Kidney (tissue), 14 donors: ENCODE measurements around the gene ANKH. TPM values are rescaled to one million over a fixed set of nuclear protein-coding genes. Genes with fewer than 3 reads are reported as not detected.

Experiments used
- DNase-seq, 5 donors: peaks; one replicate each; pipeline ENCODE4 v3.0.0-alpha.2; 2013 to 2020
- FAIRE-seq: peaks from 2 replicates; lab custom pipeline; 2012; peaks lifted over from hg19 to GRCh38; lab: Jason Lieb, UNC
- H3K27ac ChIP-seq, 2 donors: one replicate each; pipeline ENCODE4 v1.7.0; 2013; ENCODE audit warnings: low read depth in 2 of 2, low read length in 2 of 2, inconsistent platforms in 1 of 2
- H3K27me3 ChIP-seq: one replicate; pipeline ENCODE4 v1.7.1; 2013; ENCODE audit warnings: low read length, inconsistent platforms; ENCODE audit not compliant: control insufficient read depth, insufficient read depth
- H3K36me3 ChIP-seq, 3 donors: one replicate each; pipeline versions ENCODE4 v1.7.0 to v1.7.1; 2013; ENCODE audit warnings: low read length in 3 of 3, control low read depth in 1 of 3, inconsistent platforms in 1 of 3; ENCODE audit not compliant: insufficient read depth in 3 of 3, control insufficient read depth in 2 of 3
- H3K4me1 ChIP-seq, 3 donors: one replicate each; pipeline versions ENCODE4 v1.7.0 to v1.7.1; 2013; ENCODE audit warnings: low read length in 3 of 3, inconsistent platforms in 1 of 3, low read depth in 1 of 3; ENCODE audit not compliant: control insufficient read depth in 2 of 3, insufficient read depth in 2 of 3
- H3K4me3 ChIP-seq, 3 donors: one replicate each; pipeline versions ENCODE4 v1.7.0 to v1.8.1; 2013; ENCODE audit warnings: low read length in 3 of 3, control low read depth in 1 of 3, inconsistent platforms in 1 of 3
- H3K9ac ChIP-seq, 3 donors: one replicate each; pipeline versions ENCODE4 v1.7.0 to v1.7.1; 2013; ENCODE audit warnings: low read length in 3 of 3, control low read depth in 1 of 3, inconsistent platforms in 1 of 3
- H3K9me3 ChIP-seq, 3 donors: one replicate each; pipeline versions ENCODE4 v1.7.0 to v1.7.1; 2013; ENCODE audit warnings: low read length in 3 of 3, control low read depth in 1 of 3, inconsistent platforms in 1 of 3; ENCODE audit not compliant: control insufficient read depth in 2 of 3, insufficient read depth in 1 of 3
- intact Hi-C: fragments of 100-400 bp; cut with DNase I; formaldehyde crosslinking; loops from one replicate; pipeline ENCODE4 v1.11.1; 2022
- polyA plus RNA-seq: library from polyadenylated mRNA; stranded (reverse); fragments of 350-450 nt; fragmentation: Illumina TruSeq; extraction: RNeasy Lipid Tissue Mini Kit (QIAGEN cat#74804); gene quantifications from one replicate; pipeline ENCODE4 v1.2.3, GENCODE V29; 2014; ENCODE audit warnings: low read depth, low replicate concordance; ENCODE audit not compliant: insufficient read depth
- total RNA-seq: library from RNA; stranded (reverse); fragmentation: NEBNext Ultra II Directional; extraction: Animal tissue kit (Norgen Biotek cat#: 25700); gene quantifications from one replicate; pipeline ENCODE4 v1.2.1, GENCODE V29; 2021
- TF ChIP-seq, protein P1 (sequence below): IDR thresholded peaks from 3 replicates; pipeline ENCODE4 v1.5.1; 2012; ENCODE audit warnings: mild to moderate bottlenecking, moderate library complexity, borderline replicate concordance; ENCODE audit not compliant: insufficient read depth; ENCODE audit errors: extremely low read depth
- donor health status: control.
- donor health status: control.
- donor health status: control.
- donor health status: control.
- donor health status: control.
- donor health status: DM: yes; HTN: yes; CAD: no.
- donor health status: Normal renal cell carcinoma (clear cell type).

ANKH gene
- total and polyA plus RNA-seq, 2 donors from 2014 or later: 19.0 to 44.6 TPM

- FAIRE-seq (no peak), DNase-seq (no peak)
- H3K27me3 ChIP-seq: no peaks in the 10 kb centered on the region
- peaks cover 11 to 71% (median 36%) of the 10 kb centered on the region in 3 donors for H3K36me3 ChIP-seq
- no peak overlapping the region for H3K9ac ChIP-seq
- intact Hi-C loops: no loop called here
- TF ChIP-seq, protein P1, sequence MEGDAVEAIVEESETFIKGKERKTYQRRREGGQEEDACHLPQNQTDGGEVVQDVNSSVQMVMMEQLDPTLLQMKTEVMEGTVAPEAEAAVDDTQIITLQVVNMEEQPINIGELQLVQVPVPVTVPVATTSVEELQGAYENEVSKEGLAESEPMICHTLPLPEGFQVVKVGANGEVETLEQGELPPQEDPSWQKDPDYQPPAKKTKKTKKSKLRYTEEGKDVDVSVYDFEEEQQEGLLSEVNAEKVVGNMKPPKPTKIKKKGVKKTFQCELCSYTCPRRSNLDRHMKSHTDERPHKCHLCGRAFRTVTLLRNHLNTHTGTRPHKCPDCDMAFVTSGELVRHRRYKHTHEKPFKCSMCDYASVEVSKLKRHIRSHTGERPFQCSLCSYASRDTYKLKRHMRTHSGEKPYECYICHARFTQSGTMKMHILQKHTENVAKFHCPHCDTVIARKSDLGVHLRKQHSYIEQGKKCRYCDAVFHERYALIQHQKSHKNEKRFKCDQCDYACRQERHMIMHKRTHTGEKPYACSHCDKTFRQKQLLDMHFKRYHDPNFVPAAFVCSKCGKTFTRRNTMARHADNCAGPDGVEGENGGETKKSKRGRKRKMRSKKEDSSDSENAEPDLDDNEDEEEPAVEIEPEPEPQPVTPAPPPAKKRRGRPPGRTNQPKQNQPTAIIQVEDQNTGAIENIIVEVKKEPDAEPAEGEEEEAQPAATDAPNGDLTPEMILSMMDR: no peak
- no peak overlapping the region for H3K4me3 ChIP-seq
- no peaks in the 10 kb centered on the region for H3K4me1 ChIP-seq
- no peak overlapping the region for H3K27ac ChIP-seq
- peaks cover 0 to 8% (median 2%) of the 10 kb centered on the region in 3 donors for H3K9me3 ChIP-seq
These were observed 178.5 kb downstream of the ANKH start for GRCh38 chr5:14693070-14693469.

GRCh38 chr5:14687023-14687665, 184.4 kb downstream of the ANKH start:
- H3K36me3 ChIP-seq: peaks cover 12 to 56% (median 23%) of the 10 kb centered on the region in 3 donors
- no peak overlapping the region for H3K9ac ChIP-seq

GRCh38 chr5:14686517-14686916, 185.1 kb downstream of the ANKH start:
- no peaks in the 10 kb centered on the region for H3K27me3 ChIP-seq
- H3K9ac ChIP-seq: no peak overlapping the region
- H3K9me3 ChIP-seq: peaks cover 0 to 8% (median 2%) of the 10 kb centered on the region in 3 donors
- TF ChIP-seq, protein P1: no peak
- H3K4me1 ChIP-seq: no peaks in the 10 kb centered on the region
- peaks cover 12 to 58% (median 26%) of the 10 kb centered on the region in 3 donors for H3K36me3 ChIP-seq
- H3K4me3 ChIP-seq: no peak overlapping the region
- DNase-seq (no peak), FAIRE-seq (no peak)
- H3K27ac ChIP-seq: no peak overlapping the region
- intact Hi-C loops: no loop called here

More at GRCh38 chr5:14687023-14687665, 184.4 kb downstream of the ANKH start:
- H3K4me3 ChIP-seq: no peak overlapping the region
- DNase-seq (no peak), FAIRE-seq (no peak)
- peaks cover 0 to 8% (median 2%) of the 10 kb centered on the region in 3 donors for H3K9me3 ChIP-seq
- no peak overlapping the region for H3K27ac ChIP-seq
- no peaks in the 10 kb centered on the region for H3K27me3 ChIP-seq
- TF ChIP-seq, protein P1: no peak
- no peaks in the 10 kb centered on the region for H3K4me1 ChIP-seq
- intact Hi-C loops: no loop called here

- TF ChIP-seq, protein P1: peak; percentile 66
- Histone ChIP-seq H3K9ac (no peak overlapping the region), H3K27me3 (no peaks in the 10 kb centered on the region), H3K27ac (no peak overlapping the region), H3K4me3 (no peak overlapping the region), H3K36me3 (peaks cover 11 to 56% (median 27%) of the 10 kb centered on the region in 3 donors), H3K9me3 (peaks cover 0 to 8% (median 2%) of the 10 kb centered on the region in 3 donors), H3K4me1 (no peaks in the 10 kb centered on the region)
- intact Hi-C loops: no loop called here
- DNase-seq: peak in 3 of 5 donors; percentile 35 to 73 (median 68)
- FAIRE-seq: no peak
These were observed 185.8 kb downstream of the ANKH start for GRCh38 chr5:14685757-14686156.
